Measurements from ENCODE around the gene NEURL2.
"Not testable (repeated sequence)": the region's sequence is repeated elsewhere in the genome, so short reads cannot be mapped to it uniquely, and the experiment has no call there.

DNA sequence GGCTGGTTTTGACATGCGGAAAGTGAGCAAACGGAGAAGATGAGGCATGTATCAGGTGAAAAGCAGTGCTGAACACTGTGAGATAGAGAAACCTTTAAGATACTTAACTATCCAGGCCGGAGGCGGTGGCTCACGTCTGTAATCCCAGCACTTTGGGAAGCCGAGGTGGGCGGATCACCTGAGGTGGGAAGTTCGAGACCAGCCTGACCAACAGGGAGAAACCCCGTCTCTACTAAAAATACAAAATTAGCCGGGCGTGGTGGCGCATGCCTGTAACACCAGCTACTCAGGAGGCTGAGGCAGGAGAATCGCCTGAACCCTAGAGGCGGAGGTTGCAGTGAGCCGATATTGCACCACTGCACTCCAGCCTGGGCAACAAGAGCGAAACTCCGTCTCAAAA is 40.7 kb upstream of the NEURL2 start:
- TF ChIP-seq, protein P1, sequence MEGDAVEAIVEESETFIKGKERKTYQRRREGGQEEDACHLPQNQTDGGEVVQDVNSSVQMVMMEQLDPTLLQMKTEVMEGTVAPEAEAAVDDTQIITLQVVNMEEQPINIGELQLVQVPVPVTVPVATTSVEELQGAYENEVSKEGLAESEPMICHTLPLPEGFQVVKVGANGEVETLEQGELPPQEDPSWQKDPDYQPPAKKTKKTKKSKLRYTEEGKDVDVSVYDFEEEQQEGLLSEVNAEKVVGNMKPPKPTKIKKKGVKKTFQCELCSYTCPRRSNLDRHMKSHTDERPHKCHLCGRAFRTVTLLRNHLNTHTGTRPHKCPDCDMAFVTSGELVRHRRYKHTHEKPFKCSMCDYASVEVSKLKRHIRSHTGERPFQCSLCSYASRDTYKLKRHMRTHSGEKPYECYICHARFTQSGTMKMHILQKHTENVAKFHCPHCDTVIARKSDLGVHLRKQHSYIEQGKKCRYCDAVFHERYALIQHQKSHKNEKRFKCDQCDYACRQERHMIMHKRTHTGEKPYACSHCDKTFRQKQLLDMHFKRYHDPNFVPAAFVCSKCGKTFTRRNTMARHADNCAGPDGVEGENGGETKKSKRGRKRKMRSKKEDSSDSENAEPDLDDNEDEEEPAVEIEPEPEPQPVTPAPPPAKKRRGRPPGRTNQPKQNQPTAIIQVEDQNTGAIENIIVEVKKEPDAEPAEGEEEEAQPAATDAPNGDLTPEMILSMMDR (conservative IDR thresholded peaks at IDR 0.05 in 1 of 2, IDR thresholded peaks at IDR 0.05 in 1 of 2; ENCODE audit: extremely low read depth in 1 of 2, insufficient read depth in 1 of 2, low read depth in 1 of 2, low read length in 2 of 2) = not testable (repeated sequence)
- TF ChIP-seq EZH2 (IDR thresholded peaks at IDR 0.05; ENCODE audit: borderline replicate concordance, low read length) = not testable (repeated sequence)

Data from mammary epithelial cell (primary cell).